AG20443 (cell line): ENCODE measurements around the gene SCARF1.

Experiments used
- DNase-seq: peaks from one replicate; pipeline ENCODE4 v3.0.0; 2012; ENCODE audit warnings: low spot score, mixed read lengths

SCARF1 gene

DNA sequence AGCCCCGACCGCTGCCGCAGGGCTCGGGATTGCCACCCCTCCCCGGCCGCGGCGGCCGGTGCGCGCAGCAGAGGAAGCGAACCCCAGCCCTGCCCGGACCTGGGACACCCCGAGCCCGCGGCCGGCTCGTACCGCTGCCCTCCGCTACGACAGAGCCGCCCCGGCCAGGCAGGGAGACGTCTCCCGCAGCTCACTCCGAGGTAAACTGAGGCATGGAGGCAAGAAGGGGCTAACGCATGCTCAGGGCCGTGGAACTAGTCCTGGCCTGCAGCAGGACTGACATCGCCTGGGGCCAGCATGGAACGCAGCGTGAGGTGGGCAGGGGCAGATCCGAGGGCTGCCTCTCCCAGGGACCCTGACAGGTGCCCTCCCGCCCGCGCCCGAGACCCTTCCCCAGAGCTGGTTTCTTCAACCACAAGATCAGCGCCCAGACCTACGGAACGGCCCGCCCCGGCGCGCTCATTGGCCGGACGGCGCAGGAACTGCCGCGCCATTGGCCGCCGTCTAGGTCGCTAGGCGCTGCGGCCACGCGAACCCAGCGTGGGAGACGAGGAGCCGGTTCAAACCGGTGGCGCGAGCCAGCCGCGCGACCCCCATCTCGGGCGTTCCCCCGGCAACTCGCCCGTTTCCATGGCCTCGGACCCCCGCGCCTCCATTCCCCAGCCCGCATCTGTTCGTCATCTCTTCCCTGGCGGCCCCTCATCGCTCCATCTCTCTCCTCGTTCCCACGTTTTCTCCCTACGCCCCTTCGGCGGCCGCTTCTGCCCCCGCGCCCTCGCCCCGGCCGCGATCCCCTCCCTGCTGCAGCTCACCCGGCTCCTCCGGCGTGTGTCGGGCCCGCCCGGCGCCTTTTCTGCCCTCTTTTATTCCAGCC, 17.3 kb downstream of the SCARF1 start, which contains the start of gene SLC43A2:
SLC43A2 (minus strand) TSS at position 853 of the 874 bp plus-strand sequence. CDS start 960 bp downstream, outside the sequence.
- peak; percentile 96 for DNase-seq

- peak; percentile 63 for DNase-seq
These were observed 18.1 kb downstream of the SCARF1 start for GRCh38 chr17:1627182-1627981.

- DNase-seq = no peak
These were observed 19.2 kb downstream of the SCARF1 start for GRCh38 chr17:1626333-1626732.

GRCh38 chr17:1625581-1625980, 20.0 kb downstream of the SCARF1 start:
- DNase-seq = no peak

DNA sequence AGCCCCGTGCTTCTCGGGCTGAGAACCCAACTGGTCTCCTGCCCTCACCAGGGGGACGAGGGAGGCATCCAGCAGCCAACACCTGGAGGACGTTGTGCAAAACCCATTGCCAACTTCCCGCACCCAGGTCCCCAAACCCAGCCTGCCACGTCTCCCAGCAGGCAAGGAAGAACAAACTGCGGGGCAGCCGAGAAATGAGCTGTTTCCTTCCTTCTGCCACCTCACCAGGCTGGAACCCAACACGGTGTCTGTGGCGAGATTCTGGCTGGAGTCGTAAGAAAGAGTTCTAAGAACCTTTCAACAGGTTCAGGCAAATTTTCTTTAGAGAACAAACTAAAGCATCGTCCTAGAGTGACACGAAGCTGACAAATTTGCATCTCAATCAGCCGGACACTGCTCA, 20.5 kb downstream of the SCARF1 start:
- DNase-seq = no peak

DNA sequence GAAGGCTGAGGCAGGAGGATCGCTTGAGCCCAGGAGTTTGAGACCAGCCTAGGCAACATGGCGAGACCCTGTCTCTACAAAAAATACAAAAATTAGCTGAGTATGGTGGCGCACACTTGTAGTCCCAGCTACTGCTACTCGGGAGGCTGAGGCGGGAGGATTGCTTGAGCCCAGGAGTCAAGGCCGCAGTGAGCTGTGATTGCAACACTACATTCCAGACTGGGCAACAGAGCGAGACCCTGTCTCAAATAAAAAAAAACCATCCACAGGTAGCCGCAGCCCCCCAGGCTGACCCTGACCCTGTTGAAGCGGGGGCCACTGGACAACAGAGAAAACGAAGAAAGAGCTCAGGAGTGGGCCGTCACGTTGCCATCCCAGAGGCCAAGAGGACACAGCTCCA, 20.9 kb downstream of the SCARF1 start:
- DNase-seq = no peak

- no peak for DNase-seq
These were observed 22.4 kb downstream of the SCARF1 start for GRCh38 chr17:1623057-1623630.

GRCh38 chr17:1621273-1621954, 24.1 kb downstream of the SCARF1 start:
- no peak for DNase-seq

DNA sequence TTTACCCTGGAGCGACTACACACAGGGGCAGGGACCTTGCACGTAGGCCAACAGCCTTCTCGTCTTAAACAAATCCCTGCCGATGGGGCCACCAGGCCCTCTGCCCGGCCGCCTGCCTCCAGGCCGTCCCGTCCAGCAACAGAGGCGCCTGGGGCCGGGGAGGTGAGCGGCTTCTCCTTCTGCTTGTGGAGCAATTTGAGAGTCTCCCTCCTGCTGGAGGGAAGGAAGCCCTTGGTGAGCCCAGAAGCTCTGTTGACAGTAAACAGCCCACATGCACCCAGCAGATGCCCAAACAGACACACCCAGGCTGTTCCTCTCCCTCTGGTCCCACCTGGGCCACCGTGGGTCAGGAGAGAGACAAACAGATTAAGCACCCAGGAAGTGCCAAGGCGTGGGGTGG, 25.0 kb downstream of the SCARF1 start:
- no peak for DNase-seq

DNA sequence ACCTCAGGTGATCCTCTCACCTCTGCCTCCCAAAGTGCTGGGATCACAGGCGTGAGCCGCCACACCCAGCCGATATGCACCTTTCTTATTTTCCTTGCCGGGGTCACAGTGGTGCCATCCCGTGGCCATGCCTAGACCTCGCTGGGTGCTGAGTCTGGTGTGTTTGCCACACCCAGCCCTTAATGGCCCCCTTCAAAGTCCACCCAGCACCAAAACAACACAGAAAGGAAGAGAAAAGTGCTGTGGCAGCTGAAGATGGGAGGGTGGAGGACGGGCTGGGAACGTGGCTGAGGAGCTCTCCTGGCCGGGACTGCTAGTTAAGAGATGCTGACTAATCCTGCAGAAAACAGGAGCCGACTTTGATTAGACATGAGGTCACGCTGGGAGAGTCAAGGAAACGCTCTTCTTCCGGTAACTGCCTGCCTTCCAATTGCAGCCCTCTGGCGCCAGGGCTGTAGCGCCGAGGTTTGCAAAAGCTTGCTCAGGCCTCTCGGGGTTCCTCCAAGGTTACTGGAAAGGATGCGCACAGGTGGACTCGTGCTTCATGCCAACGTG, 27.8 kb downstream of the SCARF1 start:
- DNase-seq = peak; percentile 85

GRCh38 chr17:1616101-1616500, 29.4 kb downstream of the SCARF1 start:
- DNase-seq = no peak

- no peak for DNase-seq
These were observed 33.1 kb downstream of the SCARF1 start for GRCh38 chr17:1612400-1612799.

DNA sequence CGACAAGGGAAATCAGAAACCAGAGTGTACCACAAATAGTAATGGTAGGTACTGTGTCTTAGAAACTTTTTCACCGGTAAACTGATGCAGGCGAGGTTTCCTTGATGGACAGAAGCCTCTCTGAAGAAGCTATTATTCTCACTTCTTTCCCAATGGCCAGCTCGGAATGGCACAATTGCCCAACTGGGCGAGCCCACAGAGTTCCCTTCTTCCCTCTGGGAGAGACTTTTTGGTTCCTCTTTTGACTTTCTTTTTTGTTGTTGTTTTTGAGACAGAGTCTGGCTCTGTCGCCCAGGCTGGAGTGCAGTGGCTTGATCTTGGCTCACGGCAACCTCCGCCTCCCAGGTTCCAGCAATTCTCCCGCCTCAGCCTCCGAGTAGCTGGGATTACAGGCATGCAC, 33.8 kb downstream of the SCARF1 start:
- no peak for DNase-seq

GRCh38 chr17:1608676-1609075, 36.9 kb downstream of the SCARF1 start:
- DNase-seq = no peak

DNA sequence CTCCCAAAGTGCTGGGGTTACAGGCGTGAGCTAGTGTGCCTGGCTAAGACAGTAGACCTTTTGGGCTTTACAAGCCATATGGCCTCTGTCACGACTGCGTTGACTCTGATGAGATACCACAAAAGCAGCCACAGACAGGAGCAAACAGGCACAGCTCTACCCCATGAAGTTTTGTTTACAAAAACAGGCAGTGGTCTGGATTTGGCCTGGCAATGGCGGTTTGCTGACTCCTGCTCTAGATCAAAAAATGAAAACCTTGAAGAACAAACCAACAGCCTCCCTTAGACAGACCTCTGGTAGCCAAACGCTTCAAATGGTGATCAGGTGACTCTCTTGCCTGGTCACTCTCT, 37.6 kb downstream of the SCARF1 start:
- no peak for DNase-seq

GRCh38 chr17:1606352-1606985, 39.1 kb downstream of the SCARF1 start:
- DNase-seq = no peak

GRCh38 chr17:1605681-1606351, 39.7 kb downstream of the SCARF1 start:
- no peak for DNase-seq

DNA sequence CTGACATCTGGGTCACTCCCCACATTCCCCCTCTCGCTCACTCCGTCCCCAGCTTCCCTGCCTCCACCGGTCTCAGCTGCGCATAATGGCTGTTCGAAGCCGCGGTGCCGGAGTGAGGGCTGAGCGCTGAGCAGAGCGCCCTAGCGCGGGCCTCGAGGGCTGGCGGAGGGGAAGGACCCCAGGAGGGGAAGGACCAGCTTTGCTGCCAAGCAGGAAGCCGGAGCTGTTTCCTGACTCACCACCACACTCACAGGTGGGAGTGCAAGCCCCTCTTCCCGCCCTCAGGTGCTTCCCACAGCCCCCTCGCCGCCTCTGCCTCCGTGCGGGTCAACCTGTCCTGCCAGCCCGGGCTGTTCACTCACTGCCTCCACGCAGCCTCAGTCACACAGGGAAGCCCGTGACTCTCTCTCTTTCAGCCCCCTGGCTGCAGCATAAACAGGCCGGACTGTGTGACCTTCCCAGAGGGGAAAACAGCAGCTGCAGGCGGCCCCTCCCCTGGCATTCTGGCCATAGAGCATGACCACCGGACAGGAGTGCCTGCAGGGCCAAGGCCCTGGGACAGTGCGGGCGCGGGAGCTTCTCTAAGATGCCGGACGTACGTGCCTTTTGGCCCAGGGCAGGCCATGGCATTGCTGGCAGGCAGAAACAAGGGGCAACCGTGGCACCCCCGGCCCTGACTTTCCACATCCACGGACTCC, 40.6 kb downstream of the SCARF1 start:
- DNase-seq = no peak

GRCh38 chr17:1601571-1601970, 44.0 kb downstream of the SCARF1 start:
- no peak for DNase-seq

DNA sequence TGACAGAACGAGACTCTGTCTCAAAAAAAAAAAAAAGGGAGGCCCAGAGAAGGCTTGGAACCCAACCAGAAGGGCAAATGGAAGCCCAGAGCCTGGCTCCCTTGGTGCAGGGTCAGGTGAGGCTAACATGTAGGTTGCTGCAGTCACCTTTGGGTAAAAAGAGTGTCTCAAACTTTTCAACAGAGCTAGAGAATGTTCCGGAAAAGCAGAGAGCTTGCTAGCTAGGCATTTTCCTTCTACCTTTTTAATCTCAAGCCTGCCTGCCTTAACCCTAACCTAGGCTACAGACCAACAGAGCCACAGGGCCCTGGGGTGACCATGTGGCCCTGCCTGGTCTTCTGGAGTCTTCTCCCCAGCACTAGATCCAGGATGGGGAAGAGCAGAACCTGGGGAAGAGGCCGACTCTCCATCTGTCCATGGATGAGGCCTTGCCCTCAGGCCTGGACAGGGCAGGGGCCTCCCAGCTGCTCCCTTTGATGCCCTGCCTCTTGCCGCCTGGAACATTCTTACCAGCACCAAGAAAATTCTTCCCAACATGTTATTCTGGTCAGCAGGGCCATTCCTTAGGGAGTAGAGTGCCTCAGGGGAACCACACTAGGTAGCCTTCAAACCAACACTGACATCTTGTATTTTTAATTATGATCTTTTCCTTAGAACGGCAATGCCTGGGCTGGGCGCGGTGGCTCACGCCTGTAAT, 47.0 kb downstream of the SCARF1 start:
- DNase-seq = no peak
